Activated B cell treated with CpG ODN at 0.5 μM for 24 hours (primary cell): ENCODE results near the gene RAD51B. TPM values are rescaled to one million over a fixed set of nuclear protein-coding genes. Genes with fewer than 3 reads are reported as not detected.

Experiments
- ATAC-seq: fragments of 200-7000 bp; cut with Tn5 transposase; one replicate; pipeline ENCODE4 v1.10.0; 2021; ENCODE audit warnings: low read depth, mild to moderate bottlenecking, moderate library complexity
- CTCF ChIA-PET: fragments of 350-600 bp; sonication (Branson Sonifier 250); formaldehyde crosslinking; loops from one replicate; lab custom pipeline; 2021; ENCODE audit warnings: antibody characterized with exemption; lab: Charles Lee
- POLR2A ChIA-PET: fragments of 350-600 bp; sonication (Branson Sonifier 250); formaldehyde crosslinking; loops from one replicate; lab custom pipeline; 2021; ENCODE audit warnings: antibody characterized with exemption; lab: Charles Lee
- DNase-seq: peaks from one replicate; pipeline ENCODE4 v3.0.0; 2022
- H3K27ac Mint-ChIP-seq: one replicate; pipeline ENCODE4 v1.8.0; 2020; ENCODE audit warnings: mixed read lengths
- H3K27me3 Mint-ChIP-seq: one replicate; pipeline ENCODE4 v1.8.0; 2021; ENCODE audit warnings: mixed read lengths
- H3K36me3 Mint-ChIP-seq: one replicate; pipeline ENCODE4 v1.8.0; 2021; ENCODE audit warnings: low read depth, mixed read lengths
- H3K4me1 Mint-ChIP-seq: one replicate; pipeline ENCODE4 v1.8.0; 2021; ENCODE audit warnings: mixed read lengths
- H3K4me3 Mint-ChIP-seq: one replicate; pipeline ENCODE4 v1.8.0; 2020; ENCODE audit warnings: mild to moderate bottlenecking, mixed read lengths
- H3K9me3 Mint-ChIP-seq: one replicate; pipeline ENCODE4 v1.8.0; 2020; ENCODE audit warnings: mixed read lengths
- intact Hi-C: fragments of 100-400 bp; cut with micrococcal nuclease; formaldehyde crosslinking; loops from one replicate; pipeline ENCODE4 v1.15.1; 2024
- total RNA-seq: library from RNA; stranded (reverse); gene quantifications from 2 replicates; pipeline ENCODE4 v1.2.3, GENCODE V29; 2022
- TF ChIP-seq, protein P1 (sequence below): fragments of 200-600 bp; IDR thresholded peaks from one replicate; pipeline ENCODE4 v1.8.0; 2022; ENCODE audit warnings: antibody characterized with exemption, mild to moderate bottlenecking

RAD51B gene
- total RNA-seq, 1 donor from 2014 or later: 53.9 TPM

- Mint-ChIP-seq H3K36me3 (no peaks in the 10 kb centered on the region), H3K9me3 (no peaks in the 10 kb centered on the region), H3K4me3 (no peak overlapping the region), H3K27ac (no peak overlapping the region), H3K27me3 (no peaks in the 10 kb centered on the region), H3K4me1 (peaks cover 11% of the 10 kb centered on the region)
- ChIA-PET CTCF (no interaction called here), POLR2A (interaction anchor here (1.1 to 1.5 kb wide), 3 partner anchors 153 to 367 kb away, joined by 3 to 7 read pairs (median 3); no protein-coding TSS in a partner anchor)
- TF ChIP-seq, protein P1, sequence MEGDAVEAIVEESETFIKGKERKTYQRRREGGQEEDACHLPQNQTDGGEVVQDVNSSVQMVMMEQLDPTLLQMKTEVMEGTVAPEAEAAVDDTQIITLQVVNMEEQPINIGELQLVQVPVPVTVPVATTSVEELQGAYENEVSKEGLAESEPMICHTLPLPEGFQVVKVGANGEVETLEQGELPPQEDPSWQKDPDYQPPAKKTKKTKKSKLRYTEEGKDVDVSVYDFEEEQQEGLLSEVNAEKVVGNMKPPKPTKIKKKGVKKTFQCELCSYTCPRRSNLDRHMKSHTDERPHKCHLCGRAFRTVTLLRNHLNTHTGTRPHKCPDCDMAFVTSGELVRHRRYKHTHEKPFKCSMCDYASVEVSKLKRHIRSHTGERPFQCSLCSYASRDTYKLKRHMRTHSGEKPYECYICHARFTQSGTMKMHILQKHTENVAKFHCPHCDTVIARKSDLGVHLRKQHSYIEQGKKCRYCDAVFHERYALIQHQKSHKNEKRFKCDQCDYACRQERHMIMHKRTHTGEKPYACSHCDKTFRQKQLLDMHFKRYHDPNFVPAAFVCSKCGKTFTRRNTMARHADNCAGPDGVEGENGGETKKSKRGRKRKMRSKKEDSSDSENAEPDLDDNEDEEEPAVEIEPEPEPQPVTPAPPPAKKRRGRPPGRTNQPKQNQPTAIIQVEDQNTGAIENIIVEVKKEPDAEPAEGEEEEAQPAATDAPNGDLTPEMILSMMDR: no peak
- intact Hi-C loops: no loop called here
- ATAC-seq (no peak), DNase-seq (no peak)
Observed at GRCh38 chr14:68634332-68634731, 814.8 kb downstream of the RAD51B start.

GRCh38 chr14:68634874-68635595 is 815.5 kb downstream of the RAD51B start:
- intact Hi-C loops: no loop called here

GRCh38 chr14:68636597-68636996 is 817.0 kb downstream of the RAD51B start:
- Mint-ChIP-seq H3K36me3 (peaks cover 8% of the 10 kb centered on the region), H3K9me3 (peaks cover 8% of the 10 kb centered on the region), H3K4me3 (no peak overlapping the region), H3K27ac (no peak overlapping the region), H3K27me3 (no peaks in the 10 kb centered on the region), H3K4me1 (peaks cover 11% of the 10 kb centered on the region)
- intact Hi-C loops: no loop called here
- DNase-seq (no peak), ATAC-seq (no peak)
- ChIA-PET CTCF (no interaction called here), POLR2A (interaction anchor here (0.5 to 0.7 kb wide), 2 partner anchors 12 to 28 kb away, joined by 3 read pairs; no protein-coding TSS in a partner anchor)
- TF ChIP-seq, protein P1: no peak

More at GRCh38 chr14:68634874-68635595, 815.5 kb downstream of the RAD51B start:
- H3K36me3 Mint-ChIP-seq: no peaks in the 10 kb centered on the region
- ChIA-PET POLR2A (interaction anchor here (0.7 kb wide), 1 partner anchor 48 kb away, joined by 6 read pairs; no protein-coding TSS in a partner anchor), CTCF (no interaction called here)
- H3K27me3 Mint-ChIP-seq: no peaks in the 10 kb centered on the region
- H3K4me1 Mint-ChIP-seq: peaks cover 11% of the 10 kb centered on the region
- ATAC-seq (no peak), DNase-seq (no peak)
- H3K27ac Mint-ChIP-seq: no peak overlapping the region
- no peaks in the 10 kb centered on the region for H3K9me3 Mint-ChIP-seq
- TF ChIP-seq, protein P1: no peak
- H3K4me3 Mint-ChIP-seq: no peak overlapping the region

GRCh38 chr14:68637106-68638021 is 817.8 kb downstream of the RAD51B start:
- H3K27ac Mint-ChIP-seq: no peak overlapping the region
- peaks cover 11% of the 10 kb centered on the region for H3K4me1 Mint-ChIP-seq
- intact Hi-C loops: no loop called here
- POLR2A ChIA-PET: interaction anchor here (0.6 to 1.9 kb wide), 4 partner anchors 19 to 156 kb away, joined by 3 to 5 read pairs (median 3); partner anchors contain the start of gene ZFP36L1
- H3K36me3 Mint-ChIP-seq: peaks cover 8% of the 10 kb centered on the region
- no peaks in the 10 kb centered on the region for H3K27me3 Mint-ChIP-seq
- TF ChIP-seq, protein P1: no peak
- DNase-seq: no peak
- peaks cover 8% of the 10 kb centered on the region for H3K9me3 Mint-ChIP-seq
- CTCF ChIA-PET: interaction anchor here (0.7 kb wide), 1 partner anchor 81 kb away, joined by 3 read pairs; no protein-coding TSS in a partner anchor
- no peak for ATAC-seq
- no peak overlapping the region for H3K4me3 Mint-ChIP-seq
